Prostate gland (tissue), 2 donors: Measurements from ENCODE around the gene NTM.

Source experiments
- CTCF ChIP-seq, 4 experiments: fragments of 200-600 bp in 2 of 4; fragments of 450-650 bp in 2 of 4; sonication (generic) in 2 of 4; IDR thresholded peaks; 1 replicate in 3 of 4; 2 replicates in 1 of 4; pipeline ENCODE4 v1.5.1; 2016 to 2019; ENCODE audit warnings: antibody characterized with exemption in 4 of 4, mild to moderate bottlenecking in 2 of 4, moderate library complexity in 2 of 4
- POLR2A ChIP-seq: fragments of 450-650 bp; IDR thresholded peaks from one replicate; pipeline ENCODE4 v1.6.1; 2016; ENCODE audit warnings: antibody characterized with exemption, mild to moderate bottlenecking
- POLR2AphosphoS5 ChIP-seq: sonication (generic); formaldehyde crosslinking; IDR thresholded peaks from one replicate; pipeline ENCODE4 v1.6.1; 2017; ENCODE audit warnings: antibody characterized with exemption

GRCh38 chr11:132045107-132045506 is 674.7 kb downstream of the NTM start:
- no peak for TF ChIP-seq POLR2A
- TF ChIP-seq CTCF (IDR thresholded peaks at IDR 0.05): no peak
- no peak for TF ChIP-seq POLR2AphosphoS5
